Neural cell (in vitro differentiated cells): ENCODE results near the gene HAS3.

Experiments
- CTCF ChIP-seq: fragments of 450-650 bp; IDR thresholded peaks from 2 replicates; pipeline ENCODE4 v1.5.1; 2014; ENCODE audit warnings: antibody characterized with exemption, mild to moderate bottlenecking, moderate library complexity; ENCODE audit not compliant: poor library complexity, severe bottlenecking
- EP300 ChIP-seq: fragments of 450-650 bp; conservative IDR thresholded peaks from 2 replicates; pipeline ENCODE4 v1.6.1; 2014; ENCODE audit warnings: antibody characterized with exemption, mild to moderate bottlenecking, moderate library complexity; ENCODE audit not compliant: poor library complexity, severe bottlenecking
- EZH2 ChIP-seq: fragments of 200-600, 300-800 bp; shearing (Covaris generic), sonication (generic); IDR thresholded peaks from 2 replicates; pipeline ENCODE4 v1.6.1; 2014; ENCODE audit warnings: antibody characterized with exemption, low read length, borderline replicate concordance, mild to moderate bottlenecking; ENCODE audit not compliant: insufficient read depth, poor library complexity, severe bottlenecking
- POLR2AphosphoS5 ChIP-seq: IDR thresholded peaks from 2 replicates; pipeline ENCODE4 v1.6.1; 2012
- RAD21 ChIP-seq: fragments of 450-650 bp; conservative IDR thresholded peaks from 2 replicates; pipeline ENCODE4 v1.6.1; 2014; ENCODE audit warnings: antibody characterized with exemption, mild to moderate bottlenecking, moderate library complexity
- REST ChIP-seq: IDR thresholded peaks from 2 replicates; pipeline ENCODE4 v1.6.1; 2012; ENCODE audit warnings: borderline replicate concordance
- SMC3 ChIP-seq: fragments of 450-650 bp; conservative IDR thresholded peaks from 2 replicates; pipeline ENCODE4 v1.6.1; 2014; ENCODE audit warnings: antibody characterized with exemption, mild to moderate bottlenecking, moderate library complexity; ENCODE audit not compliant: poor library complexity
- TAF1 ChIP-seq: IDR thresholded peaks from 2 replicates; pipeline ENCODE4 v1.6.1; 2012; ENCODE audit warnings: low read depth

GRCh38 chr16:69057400-69058378 is 47.8 kb upstream of the HAS3 start:
- TF ChIP-seq CTCF (no peak), POLR2AphosphoS5 (no peak), RAD21 (no peak), EP300 (no peak), EZH2 (no peak), TAF1 (no peak), REST (no peak), SMC3 (no peak)
